H1 (cell line): ENCODE results near the gene IL1RAP. TPM values are rescaled to one million over a fixed set of nuclear protein-coding genes. Genes with fewer than 3 reads are reported as not detected.

Source experiments
- CTCF ChIA-PET: fragments of 300-600 bp; sonication (Branson Sonifier 250); formaldehyde crosslinking; loops from one replicate; lab custom pipeline; 2021; ENCODE audit not compliant: partially characterized antibody; lab: Charles Lee
- POLR2A ChIA-PET: fragments of 300-600 bp; sonication (Branson Sonifier 250); formaldehyde crosslinking; loops from one replicate; lab custom pipeline; 2021; ENCODE audit warnings: inconsistent platforms; ENCODE audit not compliant: partially characterized antibody; lab: Charles Lee
- DNase-seq, 2 experiments: peaks; one replicate each; pipeline versions ENCODE4 v3.0.0 to v3.0.0-alpha.2; 2010 to 2022; ENCODE audit warnings: low spot score in 2 of 2, low read depth in 1 of 2, mixed read lengths in 1 of 2
- FAIRE-seq: peaks from 2 replicates; lab custom pipeline; 2011; peaks lifted over from hg19 to GRCh38; lab: Jason Lieb, UNC
- H2AFZ ChIP-seq: 2 replicates; pipeline ENCODE4 v1.8.1; 2012; ENCODE audit warnings: low read length, inconsistent platforms
- H2AK5ac ChIP-seq: 2 replicates; pipeline ENCODE4 v1.6.1; 2013; ENCODE audit warnings: low read depth, low read length
- H2BK120ac ChIP-seq: replicated peaks from 2 replicates; pipeline ENCODE3; 2013; ENCODE audit warnings: low read depth, low read length, inconsistent platforms
- H2BK12ac ChIP-seq: 2 replicates; pipeline ENCODE4 v1.6.1; 2013; ENCODE audit warnings: low read depth, low read length
- H2BK15ac ChIP-seq: 2 replicates; pipeline ENCODE4 v1.6.1; 2013; ENCODE audit warnings: low read length
- H2BK20ac ChIP-seq: 2 replicates; pipeline ENCODE4 v1.6.1; 2013; ENCODE audit warnings: low read length
- H2BK5ac ChIP-seq: 2 replicates; pipeline ENCODE4 v1.6.1; 2013; ENCODE audit warnings: low read depth, low read length
- H3K14ac ChIP-seq: 2 replicates; pipeline ENCODE4 v1.6.1; 2013; ENCODE audit warnings: inconsistent platforms; ENCODE audit not compliant: insufficient read length
- H3K18ac ChIP-seq: 2 replicates; pipeline ENCODE4 v1.6.1; 2013; ENCODE audit warnings: low read length; ENCODE audit errors: extremely low read depth
- H3K23ac ChIP-seq: 2 replicates; pipeline ENCODE4 v1.6.1; 2013; ENCODE audit warnings: inconsistent platforms; ENCODE audit not compliant: insufficient read length
- H3K23me2 ChIP-seq: 2 replicates; pipeline ENCODE4 v1.6.1; 2013; ENCODE audit warnings: low read depth, low read length
- H3K27ac ChIP-seq: 2 replicates; pipeline ENCODE4 v1.6.1; 2011; ENCODE audit warnings: low read depth, low read length, inconsistent platforms
- H3K27me3 ChIP-seq, 4 experiments: replicated peaks in 1 of 4; 1 replicate in 1 of 4; 2 replicates in 3 of 4; pipeline versions ENCODE4 v1.6.1 to v1.8.1; 2011 to 2013; ENCODE audit warnings: low read length in 3 of 4, mild to moderate bottlenecking in 3 of 4, inconsistent platforms in 2 of 4, mixed read lengths in 2 of 4, moderate library complexity in 1 of 4; ENCODE audit not compliant: control insufficient read depth in 3 of 4, insufficient read depth in 3 of 4; ENCODE audit errors: extremely low read depth in 1 of 4
- H3K36me3 ChIP-seq, 4 experiments: 2 replicates each; pipeline versions ENCODE4 v1.6.1 to v1.8.1; 2011 to 2013; ENCODE audit warnings: mild to moderate bottlenecking in 4 of 4, low read length in 3 of 4, moderate library complexity in 2 of 4, control low read depth in 1 of 4, inconsistent platforms in 1 of 4; ENCODE audit not compliant: insufficient read depth in 4 of 4, control insufficient read depth in 2 of 4
- H3K4ac ChIP-seq: replicated peaks from 2 replicates; pipeline ENCODE3; 2013; ENCODE audit warnings: low read length, low read depth, mixed read lengths, inconsistent platforms; ENCODE audit not compliant: insufficient read length
- H3K4me1 ChIP-seq, 4 experiments: replicated peaks in 1 of 4; 1 replicate in 1 of 4; 2 replicates in 3 of 4; pipeline versions ENCODE4 v1.6.1 to v1.8.1; 2011 to 2013; ENCODE audit warnings: low read length in 3 of 4, inconsistent platforms in 2 of 4, mixed read lengths in 1 of 4; ENCODE audit not compliant: insufficient read depth in 4 of 4, control insufficient read depth in 3 of 4
- H3K4me2 ChIP-seq, 2 experiments: 2 replicates each; pipeline versions ENCODE4 v1.6.1 to v1.8.1; 2011 to 2013; ENCODE audit warnings: low read depth in 2 of 2, low read length in 2 of 2, control low read depth in 1 of 2, inconsistent platforms in 1 of 2, mild to moderate bottlenecking in 1 of 2; ENCODE audit not compliant: insufficient read depth in 1 of 2
- H3K4me3 ChIP-seq, 4 experiments: fragments of 200-600, 300-600 bp in 1 of 4; sonication (generic), shearing (Covaris generic), sonication (Bioruptor Twin) in 1 of 4; 2 replicates each; pipeline versions ENCODE4 v1.5.1 to v1.8.1; 2011 to 2016; ENCODE audit warnings: low read length in 4 of 4, low read depth in 3 of 4, control low read depth in 2 of 4, inconsistent platforms in 2 of 4, mild to moderate bottlenecking in 2 of 4, mixed read lengths in 1 of 4, moderate library complexity in 1 of 4; ENCODE audit not compliant: insufficient read depth in 2 of 4; ENCODE audit errors: extremely low read depth in 1 of 4
- H3K56ac ChIP-seq: replicated peaks from 2 replicates; pipeline ENCODE3; 2013; ENCODE audit warnings: low read depth, mild to moderate bottlenecking, mixed read lengths, low read length, inconsistent platforms; ENCODE audit not compliant: insufficient read length
- H3K79me1 ChIP-seq: 2 replicates; pipeline ENCODE4 v1.6.1; 2013; ENCODE audit warnings: low read depth, low read length, control low read depth
- H3K79me2 ChIP-seq, 2 experiments: 2 replicates each; pipeline versions ENCODE4 v1.6.1 to v1.8.1; 2012 to 2013; ENCODE audit warnings: low read length in 2 of 2, mild to moderate bottlenecking in 2 of 2, inconsistent platforms in 1 of 2; ENCODE audit not compliant: insufficient read depth in 2 of 2, control insufficient read depth in 1 of 2
- H3K9ac ChIP-seq, 4 experiments: replicated peaks in 1 of 4; 1 replicate in 1 of 4; 2 replicates in 3 of 4; pipeline versions ENCODE4 v1.6.1 to v1.8.1; 2011 to 2013; ENCODE audit warnings: low read depth in 3 of 4, low read length in 3 of 4, control low read depth in 2 of 4, mild to moderate bottlenecking in 2 of 4, moderate library complexity in 2 of 4, inconsistent platforms in 1 of 4; ENCODE audit errors: extremely low read depth in 1 of 4
- H3K9me3 ChIP-seq, 2 experiments: 2 replicates each; pipeline versions ENCODE4 v1.6.1 to v1.8.1; 2012 to 2013; ENCODE audit warnings: mild to moderate bottlenecking in 2 of 2, moderate library complexity in 2 of 2, control low read depth in 1 of 2, inconsistent platforms in 1 of 2, low read depth in 1 of 2, low read length in 1 of 2, mixed read lengths in 1 of 2; ENCODE audit not compliant: insufficient read depth in 2 of 2
- H4K20me1 ChIP-seq, 2 experiments: replicated peaks in 1 of 2; 2 replicates each; pipeline versions ENCODE3 to v1.8.1; 2011 to 2013; ENCODE audit warnings: inconsistent platforms in 2 of 2, low read length in 2 of 2, mild to moderate bottlenecking in 1 of 2; ENCODE audit not compliant: insufficient read depth in 2 of 2, control insufficient read depth in 1 of 2
- H4K5ac ChIP-seq: 2 replicates; pipeline ENCODE4 v1.6.1; 2013; ENCODE audit warnings: low read length, low read depth, mixed read lengths, inconsistent platforms; ENCODE audit not compliant: insufficient read length
- H4K8ac ChIP-seq: 2 replicates; pipeline ENCODE4 v1.8.0; 2013; ENCODE audit warnings: mild to moderate bottlenecking, moderate library complexity, low read length, inconsistent platforms; ENCODE audit not compliant: insufficient read depth; ENCODE audit errors: extremely low read depth
- H4K91ac ChIP-seq: replicated peaks from 2 replicates; pipeline ENCODE3; 2013; ENCODE audit warnings: low read length, mixed read lengths, inconsistent platforms; ENCODE audit not compliant: insufficient read length
- CTCF ChIP-seq, 3 experiments: IDR thresholded peaks; 1 replicate in 2 of 3; 2 replicates in 1 of 3; pipeline versions ENCODE4 v1.5.1 to v1.6.1; 2011; ENCODE audit warnings: low read length in 3 of 3, mild to moderate bottlenecking in 3 of 3, inconsistent platforms in 2 of 3, low read depth in 1 of 3, moderate library complexity in 1 of 3; ENCODE audit not compliant: insufficient read depth in 1 of 3; ENCODE audit errors: control extremely low read depth in 1 of 3
- JUND ChIP-seq: IDR thresholded peaks from 2 replicates; pipeline ENCODE4 v1.6.1; 2011; ENCODE audit warnings: mild to moderate bottlenecking, improper control_type of control experiment, low read length
- RAD21 ChIP-seq, 2 experiments: IDR thresholded peaks in 1 of 2; conservative IDR thresholded peaks in 1 of 2; 2 replicates each; pipeline ENCODE4 v1.6.1; 2011; ENCODE audit warnings: low read depth in 2 of 2, low read length in 2 of 2, improper control_type of control experiment in 1 of 2, inconsistent platforms in 1 of 2, mild to moderate bottlenecking in 1 of 2, moderate library complexity in 1 of 2
- WGBS, 2 experiments: shearing (Covaris generic) in 1 of 2; methylation state at CpG; one replicate each; pipeline versions ENCODE4 v1.1.6 to v1.1.7; 2013 to 2015; ENCODE audit warnings: low lambda C conversion rate in 2 of 2, mixed read lengths in 2 of 2, inconsistent platforms in 1 of 2, low coverage in 1 of 2, missing lambda C conversion rate in 1 of 2; ENCODE audit not compliant: insufficient replicate concordance in 2 of 2, insufficient coverage in 1 of 2, insufficient read length in 1 of 2; ENCODE audit errors: extremely low coverage in 1 of 2, missing lambda C conversion rate in 1 of 2; 5-methylcytosine and 5-hydroxymethylcytosine counted together
- polyA plus RNA-seq, 7 experiments: library from polyadenylated mRNA; depleted of rRNA in 3 of 7; stranded (reverse) in 5 of 7; unstranded in 2 of 7; fragments of >200 nt in 5 of 7; fragments of 200-250 nt in 2 of 7; gene quantifications; 1 replicate in 5 of 7; 2 replicates in 1 of 7; 4 replicates in 1 of 7; pipeline versions ENCODE4 v1.2.1 to v1.2.3, GENCODE V29; 2011 to 2013; ENCODE audit warnings: missing spikeins in 2 of 7, mixed read lengths in 2 of 7
- total RNA-seq: library from RNA; stranded (reverse); fragmentation: NEBNext Ultra II Directional; extraction: Animal tissue kit (Norgen Biotek cat#: 25700); gene quantifications from 2 replicates; pipeline ENCODE4 v1.2.1, GENCODE V29; 2021

Gene IL1RAP
- total and polyA plus RNA-seq, 2 of the 8 experiments (the other 6 are each of a cell fraction or from before 2014, with no cell fraction given) = 2.4 to 3.9 TPM

- H3K27me3 ChIP-seq = no peaks in the 10 kb centered on the region
- no peak overlapping the region for H2BK12ac ChIP-seq
- no peak overlapping the region for H2BK120ac ChIP-seq
- no peak overlapping the region for H4K5ac ChIP-seq
- no peaks in the 10 kb centered on the region for H3K79me1 ChIP-seq
- H3K9me3 ChIP-seq = no peaks in the 10 kb centered on the region
- no peak overlapping the region for H4K91ac ChIP-seq
- no peak overlapping the region for H3K4me3 ChIP-seq
- ChIA-PET POLR2A (no interaction called here), CTCF (interaction anchor here (1.0 to 1.4 kb wide), 2 partner anchors 17 to 31 kb away, joined by 3 read pairs; no protein-coding TSS in a partner anchor)
- no peak overlapping the region for H2AK5ac ChIP-seq
- no peak overlapping the region for H2BK15ac ChIP-seq
- no peak overlapping the region for H3K18ac ChIP-seq
- TF ChIP-seq RAD21 (IDR thresholded peaks at IDR 0.05 in 1 of 2, conservative IDR thresholded peaks at IDR 0.05 in 1 of 2; ENCODE audit: low read depth in 2 of 2, low read length in 2 of 2) = peak in 1 of 2 experiments; percentile 17; a peak in 1 of 4 replicates
- no peak for TF ChIP-seq JUND
- TF ChIP-seq CTCF (IDR thresholded peaks at IDR 0.05; ENCODE audit: control extremely low read depth in 1 of 3, insufficient read depth in 1 of 3, low read depth in 1 of 3, low read length in 3 of 3) = 0 out of 4 replicates have a peak, but pooled peaks of 1 of the 3 experiments have one; percentile 3
- no peak overlapping the region for H2AFZ ChIP-seq
- H3K14ac ChIP-seq = no peak overlapping the region
- H3K79me2 ChIP-seq = no peaks in the 10 kb centered on the region
- H3K9ac ChIP-seq = no peak overlapping the region
- H3K4ac ChIP-seq = no peak overlapping the region
- H4K20me1 ChIP-seq = no peaks in the 10 kb centered on the region
- peaks cover 0 to 4% (median 0%) of the 10 kb centered on the region in 4 experiments; a peak in 1 of 7 replicates for H3K4me1 ChIP-seq
- H3K27ac ChIP-seq = no peak overlapping the region
- H3K23ac ChIP-seq = no peak overlapping the region
- no peak overlapping the region for H2BK20ac ChIP-seq
- H3K56ac ChIP-seq = no peak overlapping the region
- DNase-seq = no peak
- H3K4me2 ChIP-seq = no peak overlapping the region
- no peak overlapping the region for H4K8ac ChIP-seq
- 57% methylated on average over 2 of the region's 2 CpGs; no CpG with 5 or more reads in 1 of the 2 experiments for WGBS, 2 experiments
- no peak for FAIRE-seq
- no peaks in the 10 kb centered on the region for H3K23me2 ChIP-seq
- H2BK5ac ChIP-seq = no peak overlapping the region
- no peaks in the 10 kb centered on the region for H3K36me3 ChIP-seq
These were observed 32.1 kb upstream of the IL1RAP start for GRCh38 chr3:190481779-190482178.
